ENCODE measurements around the gene MRPL50. TPM values are rescaled to one million over a fixed set of nuclear protein-coding genes. Genes with fewer than 3 reads are reported as not detected.

Gene MRPL50
- total RNA-seq, 4 donors from 2014 or later: 4.4 to 13.9 (median 11.8) TPM

GRCh38 chr9:101342595-101342994 is 55.8 kb downstream of the MRPL50 start:
- Histone ChIP-seq H3K9me3 (no peaks in the 10 kb centered on the region), H3K4me3 (no peak overlapping the region), H3K36me3 (no peaks in the 10 kb centered on the region), H3K4me1 (no peaks in the 10 kb centered on the region), H3K27me3 (no peaks in the 10 kb centered on the region), H3K27ac (no peak overlapping the region)
- intact Hi-C loops (cut with DNase I): no loop called here
- no peak for DNase-seq
- WGBS, 2 donors: 29 to 48% methylated on average over 1 of the region's 1 CpG
- no peak for TF ChIP-seq CTCF (IDR thresholded peaks at IDR 0.05)

DNA sequence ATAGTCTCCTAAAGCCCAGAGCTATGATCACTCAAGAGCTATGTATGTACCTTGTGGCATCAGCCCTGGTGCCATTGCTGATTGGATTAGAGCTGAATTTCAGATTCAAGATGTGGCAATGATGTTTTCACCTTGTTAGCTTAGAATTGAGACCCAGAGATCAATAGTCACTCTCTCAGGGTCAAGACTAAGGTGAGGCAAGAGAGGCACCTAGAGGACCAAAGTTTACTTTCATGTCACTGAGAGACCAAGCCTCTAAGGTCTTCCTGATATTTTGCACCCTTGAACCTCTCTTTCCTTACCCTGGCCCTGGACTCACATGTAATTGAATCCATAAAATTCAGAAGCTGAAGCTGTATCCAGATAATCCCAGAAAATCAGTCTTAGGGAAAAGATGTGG is 56.5 kb downstream of the MRPL50 start:
- TF ChIP-seq POLR2A (IDR thresholded peaks at IDR 0.05): no peak
- H3K4me1 ChIP-seq: no peaks in the 10 kb centered on the region
- intact Hi-C loops (cut with DNase I): no loop called here
- DNase-seq: no peak
- no peak overlapping the region for H3K4me3 ChIP-seq
- no peaks in the 10 kb centered on the region for H3K36me3 ChIP-seq
- no peaks in the 10 kb centered on the region for H3K9me3 ChIP-seq
- no peaks in the 10 kb centered on the region for H3K27me3 ChIP-seq
- no peak overlapping the region for H3K27ac ChIP-seq

Other genes with a start within 250 kb of the MRPL50 start
- not detected for gene BAAT, start 13.6 kb downstream of the MRPL50 start, total RNA-seq
- 10 to 100 TPM in 1 of 4 donors, 1 to 10 TPM in 3; 5.0 to 14.7 (median 6.6) TPM for gene ZNF189, start 233 bp upstream of the MRPL50 start, total RNA-seq
- gene ALDOB, start 37.2 kb upstream of the MRPL50 start, total RNA-seq: not detected
- gene RNF20, start 135.2 kb upstream of the MRPL50 start, total RNA-seq: 10 to 100 TPM; 17.3 to 24.6 (median 20.9) TPM
- gene PPP3R2, start 196.4 kb upstream of the MRPL50 start, total RNA-seq: not detected